ENCODE measurements around the gene SUGP1. TPM values are rescaled to one million over a fixed set of nuclear protein-coding genes. Genes with fewer than 3 reads are reported as not detected.

The SUGP1 gene
- total RNA-seq, 1 donor from 2014 or later: 73.0 TPM

- peaks cover 75% of the 10 kb centered on the region for H3K36me3 Mint-ChIP-seq (ENCODE audit: low read depth)
- POLR2A ChIA-PET: no interaction called here
These were observed 14.1 kb downstream of the SUGP1 start for GRCh38 chr19:19306191-19306590.

GRCh38 chr19:19305696-19306095 is 14.6 kb downstream of the SUGP1 start:
- intact Hi-C loops (cut with micrococcal nuclease): no loop called here
- Mint-ChIP-seq H3K36me3 (ENCODE audit: low read depth) (peaks cover 78% of the 10 kb centered on the region), H3K27ac (no peak overlapping the region), H3K9me3 (no peaks in the 10 kb centered on the region), H3K4me3 (no peak overlapping the region), H3K4me1 (no peaks in the 10 kb centered on the region), H3K27me3 (no peaks in the 10 kb centered on the region)
- TF ChIP-seq CTCF (IDR thresholded peaks at IDR 0.05): no peak
- DNase-seq: no peak
- ATAC-seq (ENCODE audit: low read depth): no peak
- CTCF ChIA-PET: no interaction called here
- POLR2A ChIA-PET: no interaction called here

More at GRCh38 chr19:19306191-19306590, 14.1 kb downstream of the SUGP1 start:
- H3K4me1 Mint-ChIP-seq: no peaks in the 10 kb centered on the region
- TF ChIP-seq CTCF (IDR thresholded peaks at IDR 0.05): no peak
- CTCF ChIA-PET: no interaction called here
- H3K27ac Mint-ChIP-seq: no peak overlapping the region
- intact Hi-C loops (cut with micrococcal nuclease): no loop called here
- ATAC-seq (ENCODE audit: low read depth): no peak
- H3K9me3 Mint-ChIP-seq: no peaks in the 10 kb centered on the region
- H3K27me3 Mint-ChIP-seq: no peaks in the 10 kb centered on the region
- no peak for DNase-seq
- H3K4me3 Mint-ChIP-seq: no peak overlapping the region

- ChIA-PET POLR2A (no interaction called here), CTCF (no interaction called here)
- intact Hi-C loops (cut with micrococcal nuclease): no loop called here
- Mint-ChIP-seq H3K9me3 (no peaks in the 10 kb centered on the region), H3K27ac (no peak overlapping the region), H3K27me3 (no peaks in the 10 kb centered on the region), H3K36me3 (ENCODE audit: low read depth) (peaks cover 77% of the 10 kb centered on the region), H3K4me1 (no peaks in the 10 kb centered on the region), H3K4me3 (no peak overlapping the region)
- DNase-seq (no peak), ATAC-seq (ENCODE audit: low read depth) (no peak)
- no peak for TF ChIP-seq CTCF (IDR thresholded peaks at IDR 0.05)
These were observed 15.2 kb downstream of the SUGP1 start for GRCh38 chr19:19305066-19305465.

GRCh38 chr19:19304186-19304965 is 15.9 kb downstream of the SUGP1 start:
- Mint-ChIP-seq H3K27ac (no peak overlapping the region), H3K27me3 (no peaks in the 10 kb centered on the region), H3K36me3 (ENCODE audit: low read depth) (peaks cover 75% of the 10 kb centered on the region), H3K4me3 (no peak overlapping the region), H3K9me3 (no peaks in the 10 kb centered on the region), H3K4me1 (no peaks in the 10 kb centered on the region)
- CTCF ChIA-PET: no interaction called here
- ATAC-seq (ENCODE audit: low read depth) (no peak), DNase-seq (no peak)
- POLR2A ChIA-PET: no interaction called here
- intact Hi-C loops (cut with micrococcal nuclease): no loop called here
- no peak for TF ChIP-seq CTCF (IDR thresholded peaks at IDR 0.05)

- CTCF ChIA-PET: no interaction called here
- POLR2A ChIA-PET: no interaction called here
- no peak for TF ChIP-seq CTCF (IDR thresholded peaks at IDR 0.05)
- no peak for ATAC-seq (ENCODE audit: low read depth)
- no peak for DNase-seq
- Mint-ChIP-seq H3K4me3 (no peak overlapping the region), H3K27ac (no peak overlapping the region), H3K27me3 (no peaks in the 10 kb centered on the region), H3K36me3 (ENCODE audit: low read depth) (peaks cover 68% of the 10 kb centered on the region), H3K9me3 (no peaks in the 10 kb centered on the region), H3K4me1 (no peaks in the 10 kb centered on the region)
- intact Hi-C loops (cut with micrococcal nuclease): no loop called here
These were observed 16.9 kb downstream of the SUGP1 start for GRCh38 chr19:19303411-19303810.

Data from activated B cell treated with CpG ODN at 0.5 μM for 24 hours (primary cell).